Kidney epithelial cell (primary cell): ENCODE results near the gene TTC13. TPM values are rescaled to one million over a fixed set of nuclear protein-coding genes. Genes with fewer than 3 reads are reported as not detected.

Experiments
- DNase-seq: peaks from one replicate; pipeline ENCODE4 v3.0.0-alpha.2; 2010; ENCODE audit warnings: low read depth
- H3K27me3 ChIP-seq: 2 replicates; pipeline ENCODE4 v1.6.0; 2011; ENCODE audit warnings: low read length; ENCODE audit not compliant: control insufficient read depth, insufficient read depth
- H3K36me3 ChIP-seq: 2 replicates; pipeline ENCODE4 v1.5.1; 2011; ENCODE audit warnings: low read length; ENCODE audit not compliant: control insufficient read depth, insufficient read depth
- H3K4me3 ChIP-seq: 2 replicates; pipeline ENCODE4 v1.5.1; 2011; ENCODE audit warnings: low read depth, mild to moderate bottlenecking, control low read depth, low read length
- CTCF ChIP-seq: IDR thresholded peaks from 2 replicates; pipeline ENCODE4 v1.5.1; 2011; ENCODE audit warnings: mild to moderate bottlenecking, moderate library complexity, low read length, control low read depth, inconsistent platforms; ENCODE audit not compliant: insufficient read depth, poor library complexity, severe bottlenecking
- total RNA-seq: library from RNA; depleted of rRNA; stranded (reverse); fragments of >200 nt; gene quantifications from 2 replicates; pipeline ENCODE4 v1.2.3, GENCODE V29; 2015

The TTC13 gene
- total RNA-seq, 1 donor from 2014 or later: 8.3 TPM

GRCh38 chr1:230916587-230917283 is 61.9 kb downstream of the TTC13 start:
- no peak for TF ChIP-seq CTCF
- DNase-seq: no peak
- no peaks in the 10 kb centered on the region for H3K36me3 ChIP-seq
- H3K4me3 ChIP-seq: no peak overlapping the region
- no peaks in the 10 kb centered on the region for H3K27me3 ChIP-seq

DNA sequence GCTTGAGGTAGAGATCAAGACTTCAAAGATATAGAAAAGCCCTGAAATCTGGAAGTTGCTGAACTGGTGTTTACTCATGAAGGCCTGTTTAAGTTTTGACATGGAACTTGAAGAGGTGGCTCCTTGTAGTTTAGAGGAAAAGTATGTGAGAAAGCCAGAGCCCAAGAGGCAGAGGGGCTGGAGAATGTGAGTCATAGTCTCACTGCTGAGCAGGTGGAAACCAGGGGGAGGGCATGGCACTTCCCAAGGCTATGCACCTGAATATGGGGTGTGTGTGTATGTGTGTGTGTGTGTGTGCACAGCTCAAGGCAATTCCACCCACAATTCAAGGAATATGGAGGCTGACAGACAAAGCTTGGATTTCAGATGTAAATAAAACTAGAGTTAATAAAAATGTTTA is 63.6 kb downstream of the TTC13 start:
- Histone ChIP-seq H3K27me3 (no peaks in the 10 kb centered on the region), H3K36me3 (peaks cover under 1% of the 10 kb centered on the region), H3K4me3 (no peak overlapping the region)
- TF ChIP-seq CTCF: no peak
- DNase-seq: peak; percentile 12

DNA sequence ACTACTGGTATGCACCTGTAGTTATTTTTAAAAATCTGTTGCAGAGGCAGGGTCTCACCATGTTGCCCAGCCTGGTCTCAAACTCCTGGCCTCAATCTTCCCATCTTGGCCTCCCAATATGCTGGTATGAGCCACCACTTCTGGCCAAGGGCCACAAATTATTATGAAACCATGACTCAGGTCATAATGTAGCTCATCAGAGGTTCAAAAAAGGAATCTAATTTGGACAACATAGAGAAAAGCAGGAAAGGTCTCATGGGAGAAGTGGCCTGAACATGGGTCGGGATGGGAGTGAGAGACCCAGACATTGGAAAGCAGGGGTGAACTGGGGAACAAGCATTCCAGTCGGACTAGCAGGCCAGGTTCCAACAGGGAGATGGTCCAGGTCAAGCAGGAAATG is 65.2 kb downstream of the TTC13 start:
- peaks cover 1% of the 10 kb centered on the region for H3K36me3 ChIP-seq
- no peaks in the 10 kb centered on the region for H3K27me3 ChIP-seq
- no peak for DNase-seq
- H3K4me3 ChIP-seq: no peak overlapping the region
- no peak for TF ChIP-seq CTCF

- TF ChIP-seq CTCF: no peak
- H3K36me3 ChIP-seq: peaks cover 1% of the 10 kb centered on the region
- H3K27me3 ChIP-seq: no peaks in the 10 kb centered on the region
- H3K4me3 ChIP-seq: no peak overlapping the region
- no peak for DNase-seq
These were observed 67.9 kb downstream of the TTC13 start for GRCh38 chr1:230910755-230911117.

DNA sequence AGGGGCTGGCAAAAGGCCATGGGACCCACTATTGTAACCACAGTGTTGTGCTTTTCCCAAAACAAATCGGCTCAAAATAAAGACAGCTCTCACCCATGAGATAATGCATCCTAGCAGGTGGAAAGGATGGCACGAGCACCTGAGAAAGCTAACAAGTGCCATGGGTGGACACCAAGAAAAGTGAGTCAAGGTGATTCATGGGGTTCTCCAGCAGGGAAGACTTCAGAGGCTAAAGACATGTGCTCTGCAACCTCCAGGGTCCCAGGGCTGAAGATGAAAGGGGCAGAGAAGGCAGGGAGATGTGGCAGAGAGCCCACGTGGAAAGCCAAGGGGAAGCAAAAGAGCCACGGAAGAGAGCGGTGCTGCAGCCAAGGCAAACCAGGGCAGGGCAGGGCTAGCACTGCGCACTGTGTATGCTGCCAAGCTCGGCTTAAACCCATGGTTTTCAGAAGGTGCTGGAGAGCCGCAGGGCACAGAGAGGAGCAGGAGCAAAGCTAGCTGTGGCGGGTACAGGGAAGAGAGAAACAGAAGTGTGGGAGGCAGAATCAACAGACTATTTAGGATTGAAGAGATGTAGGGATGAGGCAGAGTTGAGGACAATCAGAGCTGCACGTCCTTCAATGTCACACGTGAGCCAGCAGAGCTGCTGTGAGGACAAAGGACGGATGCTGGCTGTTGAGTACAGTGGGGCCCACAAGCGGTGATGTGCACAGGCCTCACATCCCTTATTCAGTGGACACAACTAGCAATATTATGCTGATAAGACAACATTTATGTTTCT is 68.5 kb downstream of the TTC13 start:
- DNase-seq: no peak
- no peak for TF ChIP-seq CTCF
- Histone ChIP-seq H3K36me3 (peaks cover 1% of the 10 kb centered on the region), H3K4me3 (no peak overlapping the region), H3K27me3 (no peaks in the 10 kb centered on the region)
